Neuron (in vitro differentiated cells): Measurements from ENCODE around the gene DISC1.

ENCODE experiments used
- H2AFZ ChIP-seq: one replicate; pipeline ENCODE4 v1.6.1; 2013; ENCODE audit warnings: low read depth, mild to moderate bottlenecking, inconsistent platforms, low read length, moderate library complexity
- H3K27me3 ChIP-seq: one replicate; pipeline ENCODE4 v1.6.1; 2013; ENCODE audit warnings: low read length; ENCODE audit not compliant: insufficient read depth
- H3K36me3 ChIP-seq: one replicate; pipeline ENCODE4 v1.6.1; 2013; ENCODE audit warnings: low read length; ENCODE audit not compliant: insufficient read depth
- H3K4me1 ChIP-seq: one replicate; pipeline ENCODE4 v1.6.1; 2013; ENCODE audit warnings: low read length; ENCODE audit not compliant: insufficient read depth
- H3K4me3 ChIP-seq: 2 replicates; pipeline ENCODE4 v1.5.1; 2013; ENCODE audit warnings: mild to moderate bottlenecking, low read length, moderate library complexity
- H3K9me3 ChIP-seq: one replicate; pipeline ENCODE4 v1.6.1; 2013; ENCODE audit warnings: low read length

Gene DISC1

GRCh38 chr1:231827337-231828105 lies 200.9 kb downstream of the DISC1 start:
- no peaks in the 10 kb centered on the region for H3K27me3 ChIP-seq
- no peaks in the 10 kb centered on the region for H3K9me3 ChIP-seq
- H3K4me3 ChIP-seq = no peak overlapping the region
- H2AFZ ChIP-seq = no peak overlapping the region
- no peaks in the 10 kb centered on the region for H3K4me1 ChIP-seq
- H3K36me3 ChIP-seq = no peaks in the 10 kb centered on the region

GRCh38 chr1:231828182-231828920 lies 201.8 kb downstream of the DISC1 start:
- no peaks in the 10 kb centered on the region for H3K9me3 ChIP-seq
- no peaks in the 10 kb centered on the region for H3K36me3 ChIP-seq
- H3K4me3 ChIP-seq = no peak overlapping the region
- H3K27me3 ChIP-seq = no peaks in the 10 kb centered on the region
- H3K4me1 ChIP-seq = no peaks in the 10 kb centered on the region
- H2AFZ ChIP-seq = no peak overlapping the region

- H3K27me3 ChIP-seq = no peaks in the 10 kb centered on the region
- no peaks in the 10 kb centered on the region for H3K4me1 ChIP-seq
- H3K4me3 ChIP-seq = no peak overlapping the region
- H3K9me3 ChIP-seq = no peaks in the 10 kb centered on the region
- no peak overlapping the region for H2AFZ ChIP-seq
- no peaks in the 10 kb centered on the region for H3K36me3 ChIP-seq
Measured at GRCh38 chr1:231829332-231829731, 202.7 kb downstream of the DISC1 start.

DNA sequence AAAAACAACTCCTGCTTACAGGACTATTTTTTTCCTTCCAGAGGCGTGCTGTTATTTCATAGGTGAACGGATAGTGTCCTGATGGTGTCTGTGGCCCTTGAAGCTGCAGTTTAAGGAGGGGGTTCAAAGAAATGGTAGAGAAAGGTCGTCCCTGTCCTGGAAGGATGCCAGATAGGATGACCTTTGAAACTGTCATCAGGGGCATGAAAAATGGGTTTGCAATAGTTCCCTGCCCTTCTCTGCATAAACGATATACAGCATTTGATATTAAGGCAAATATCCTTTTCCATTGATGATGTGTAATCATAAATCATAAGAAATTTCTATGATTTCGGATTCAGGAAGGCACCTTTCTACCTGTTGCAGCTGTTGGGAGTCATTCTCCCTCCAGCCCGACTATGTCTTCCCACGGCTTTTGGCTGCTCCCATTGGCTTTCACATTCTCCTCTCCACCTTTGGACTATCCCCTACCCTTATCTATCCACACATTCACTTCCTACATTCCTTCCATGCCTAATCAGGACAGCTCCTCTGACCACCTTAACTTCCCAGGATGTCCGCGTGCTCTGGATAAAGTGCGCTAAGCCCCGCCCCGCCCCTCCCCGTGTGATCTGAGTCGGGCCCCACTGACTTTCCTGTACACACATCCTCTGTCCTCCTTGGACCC lies 209.8 kb downstream of the DISC1 start:
- H3K4me1 ChIP-seq = no peaks in the 10 kb centered on the region
- H3K4me3 ChIP-seq = no peak overlapping the region
- no peak overlapping the region for H2AFZ ChIP-seq
- H3K36me3 ChIP-seq = no peaks in the 10 kb centered on the region
- H3K27me3 ChIP-seq = no peaks in the 10 kb centered on the region
- no peaks in the 10 kb centered on the region for H3K9me3 ChIP-seq

GRCh38 chr1:231838521-231838920 lies 211.9 kb downstream of the DISC1 start:
- no peaks in the 10 kb centered on the region for H3K27me3 ChIP-seq
- H3K4me1 ChIP-seq = no peaks in the 10 kb centered on the region
- H3K36me3 ChIP-seq = no peaks in the 10 kb centered on the region
- no peaks in the 10 kb centered on the region for H3K9me3 ChIP-seq
- H2AFZ ChIP-seq = no peak overlapping the region
- no peak overlapping the region for H3K4me3 ChIP-seq

DNA sequence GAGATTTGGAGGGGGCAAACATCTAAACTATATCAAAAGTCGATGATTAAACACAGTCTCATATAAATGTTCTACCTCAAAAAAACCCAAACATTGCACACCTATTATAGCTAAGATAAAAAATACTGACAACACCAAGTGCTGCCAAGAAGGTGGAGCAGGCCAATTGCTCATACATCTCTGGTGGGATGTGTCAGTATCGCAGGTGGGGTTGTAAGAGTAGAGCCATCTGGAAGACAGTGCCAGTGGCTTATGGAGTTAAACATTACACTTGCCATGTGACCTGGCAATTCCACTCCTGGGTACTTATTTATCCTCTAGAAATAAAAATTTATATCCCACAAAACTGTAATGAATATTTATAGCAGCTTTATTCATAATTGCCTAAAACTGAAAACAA lies 213.4 kb downstream of the DISC1 start:
- H3K36me3 ChIP-seq = no peaks in the 10 kb centered on the region
- H3K4me3 ChIP-seq = no peak overlapping the region
- H3K4me1 ChIP-seq = no peaks in the 10 kb centered on the region
- H2AFZ ChIP-seq = no peak overlapping the region
- no peaks in the 10 kb centered on the region for H3K27me3 ChIP-seq
- H3K9me3 ChIP-seq = no peaks in the 10 kb centered on the region

DNA sequence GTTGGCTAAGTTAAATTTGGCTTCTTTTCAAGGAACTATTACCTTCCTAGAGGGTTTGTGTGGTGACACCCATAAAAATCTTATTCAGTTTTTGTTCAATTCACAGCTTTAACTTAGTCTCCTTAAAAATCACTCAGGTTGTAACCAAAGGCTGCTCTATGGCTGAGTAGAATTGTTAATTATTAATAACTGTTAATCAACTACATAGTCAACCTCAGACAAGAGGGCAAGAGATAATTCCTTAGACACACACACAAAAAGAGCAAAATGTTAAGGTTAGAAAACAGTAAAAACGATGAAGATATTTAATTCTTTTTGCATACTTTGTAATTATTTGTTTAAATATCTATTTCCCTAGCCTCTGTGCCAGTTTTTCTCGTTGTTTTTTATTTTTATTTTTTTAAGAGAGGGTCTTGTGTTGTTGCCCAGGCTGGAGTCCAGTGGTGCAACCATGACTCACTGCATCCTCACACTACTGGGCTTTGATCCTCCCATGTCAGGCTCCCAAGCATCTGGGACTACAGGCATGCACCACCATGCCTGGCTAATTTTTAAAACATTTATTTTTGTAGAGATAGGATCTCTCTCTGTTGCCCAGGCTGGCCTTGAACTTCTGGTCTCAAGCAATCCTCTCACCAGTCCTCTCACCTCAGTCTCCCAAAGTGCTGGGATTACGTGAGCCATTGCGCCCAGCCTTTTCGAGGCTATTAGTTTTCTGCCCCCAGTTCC lies 215.2 kb downstream of the DISC1 start:
- Histone ChIP-seq H3K4me3 (no peak overlapping the region), H3K4me1 (no peaks in the 10 kb centered on the region), H2AFZ (no peak overlapping the region), H3K36me3 (no peaks in the 10 kb centered on the region), H3K9me3 (no peaks in the 10 kb centered on the region), H3K27me3 (no peaks in the 10 kb centered on the region)

- Histone ChIP-seq H3K9me3 (no peaks in the 10 kb centered on the region), H3K36me3 (no peaks in the 10 kb centered on the region), H2AFZ (no peak overlapping the region), H3K27me3 (no peaks in the 10 kb centered on the region), H3K4me1 (no peaks in the 10 kb centered on the region), H3K4me3 (no peak overlapping the region)
Measured at GRCh38 chr1:231842441-231842840, 215.9 kb downstream of the DISC1 start.

DNA sequence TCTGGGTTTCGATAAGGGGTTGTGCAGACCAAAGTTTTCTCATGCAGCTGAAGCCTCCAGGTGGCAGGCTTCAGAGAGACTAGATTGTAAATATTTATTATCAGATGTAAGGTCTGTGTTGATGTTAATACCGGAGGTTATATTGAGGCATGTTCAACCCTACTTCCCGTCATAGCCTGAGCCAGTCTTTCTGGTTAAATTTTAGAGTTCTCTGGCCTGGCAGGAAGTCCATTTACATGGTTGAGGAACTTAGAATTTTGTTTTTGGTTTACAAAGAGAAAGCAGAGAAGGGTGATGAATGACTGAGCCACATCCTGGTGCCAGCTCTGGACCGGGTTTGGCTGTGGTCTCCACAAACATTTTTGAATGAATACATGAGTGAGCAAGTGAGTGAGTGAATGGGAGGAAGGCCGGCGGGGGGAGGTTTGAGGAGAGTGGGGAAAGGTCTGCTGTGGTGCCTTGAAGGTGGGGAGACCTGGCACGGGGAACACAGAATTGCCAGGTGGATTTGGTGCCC lies 218.5 kb downstream of the DISC1 start:
- H3K9me3 ChIP-seq = no peaks in the 10 kb centered on the region
- H3K4me1 ChIP-seq = no peaks in the 10 kb centered on the region
- H3K27me3 ChIP-seq = no peaks in the 10 kb centered on the region
- H3K36me3 ChIP-seq = no peaks in the 10 kb centered on the region
- no peak overlapping the region for H3K4me3 ChIP-seq
- H2AFZ ChIP-seq = no peak overlapping the region

- Histone ChIP-seq H3K9me3 (no peaks in the 10 kb centered on the region), H2AFZ (no peak overlapping the region), H3K4me3 (no peak overlapping the region), H3K27me3 (no peaks in the 10 kb centered on the region), H3K4me1 (no peaks in the 10 kb centered on the region), H3K36me3 (no peaks in the 10 kb centered on the region)
Measured at GRCh38 chr1:231847612-231848397, 221.2 kb downstream of the DISC1 start.

- Histone ChIP-seq H3K36me3 (no peaks in the 10 kb centered on the region), H3K4me3 (no peak overlapping the region), H3K27me3 (no peaks in the 10 kb centered on the region), H2AFZ (no peak overlapping the region), H3K9me3 (no peaks in the 10 kb centered on the region), H3K4me1 (no peaks in the 10 kb centered on the region)
Measured at GRCh38 chr1:231849981-231850380, 223.4 kb downstream of the DISC1 start.

DNA sequence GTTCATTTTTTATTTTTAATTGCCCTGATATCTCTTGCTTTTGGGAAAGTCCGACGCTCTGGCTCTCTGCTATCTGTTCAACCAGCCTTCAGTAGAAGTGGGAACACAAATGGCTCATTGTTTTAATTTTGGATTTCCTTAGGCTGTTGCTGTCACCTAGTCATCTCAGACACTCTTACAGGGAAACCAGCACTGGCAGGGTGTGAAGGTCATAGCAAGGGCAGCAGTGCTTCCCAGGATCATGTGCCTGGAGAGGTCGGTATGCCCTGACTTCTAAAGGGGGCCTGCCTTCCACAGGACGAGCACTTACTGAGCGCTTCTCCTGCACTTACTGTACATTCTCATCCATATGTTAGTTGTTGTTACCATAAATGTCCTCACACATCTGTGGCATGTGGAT lies 224.2 kb downstream of the DISC1 start:
- no peak overlapping the region for H2AFZ ChIP-seq
- H3K9me3 ChIP-seq = no peaks in the 10 kb centered on the region
- H3K4me3 ChIP-seq = no peak overlapping the region
- no peaks in the 10 kb centered on the region for H3K36me3 ChIP-seq
- no peaks in the 10 kb centered on the region for H3K4me1 ChIP-seq
- H3K27me3 ChIP-seq = no peaks in the 10 kb centered on the region
